GM18907 (cell line): ENCODE data around the gene ISYNA1.

ENCODE experiments used
- ATAC-seq: cut with Tn5 transposase; IDR thresholded peaks from one replicate; pipeline ENCODE4 v1.9.1; 2021; ENCODE audit warnings: mild to moderate bottlenecking, moderate library complexity; ENCODE audit not compliant: unreplicated experiment

Gene ISYNA1

GRCh38 chr19:18468517-18468916, 30.6 kb upstream of the ISYNA1 start:
- ATAC-seq, result no peak

- no peak for ATAC-seq
These were observed 30.0 kb upstream of the ISYNA1 start for GRCh38 chr19:18467978-18468377.

- no peak for ATAC-seq
These were observed 28.4 kb upstream of the ISYNA1 start for GRCh38 chr19:18466354-18466753.

- ATAC-seq, result no peak
These were observed 28.0 kb upstream of the ISYNA1 start for GRCh38 chr19:18465964-18466339.

- ATAC-seq, result no peak
These were observed 27.5 kb upstream of the ISYNA1 start for GRCh38 chr19:18465214-18465963.

GRCh38 chr19:18464646-18465045, 26.7 kb upstream of the ISYNA1 start:
- ATAC-seq, result no peak

GRCh38 chr19:18461471-18461870, 23.5 kb upstream of the ISYNA1 start:
- no peak for ATAC-seq

GRCh38 chr19:18460900-18461299, 23.0 kb upstream of the ISYNA1 start:
- no peak for ATAC-seq

GRCh38 chr19:18457483-18458331, 19.8 kb upstream of the ISYNA1 start:
- no peak for ATAC-seq

GRCh38 chr19:18456974-18457373, 19.0 kb upstream of the ISYNA1 start:
- no peak for ATAC-seq

GRCh38 chr19:18456279-18456678, 18.3 kb upstream of the ISYNA1 start:
- no peak for ATAC-seq

- no peak for ATAC-seq
These were observed 15.5 kb upstream of the ISYNA1 start for GRCh38 chr19:18453269-18454024.

GRCh38 chr19:18452386-18452785, 14.5 kb upstream of the ISYNA1 start:
- ATAC-seq, result no peak

GRCh38 chr19:18450931-18451836, 13.3 kb upstream of the ISYNA1 start:
- ATAC-seq, result no peak

GRCh38 chr19:18450021-18450930, 12.3 kb upstream of the ISYNA1 start:
- ATAC-seq, result no peak

- no peak for ATAC-seq
These were observed 11.6 kb upstream of the ISYNA1 start for GRCh38 chr19:18449552-18449951.

- ATAC-seq, result no peak
These were observed 9.0 kb upstream of the ISYNA1 start for GRCh38 chr19:18446811-18447359.

GRCh38 chr19:18446145-18446810, 8.3 kb upstream of the ISYNA1 start:
- ATAC-seq, result no peak
